CD1c-positive myeloid dendritic cell (primary cell): ENCODE measurements around the gene ETFA.

ENCODE experiments used
- DNase-seq: peaks from one replicate; pipeline ENCODE4 v3.0.0-alpha.2; 2016; ENCODE audit errors: extremely low spot score

ETFA gene

DNA sequence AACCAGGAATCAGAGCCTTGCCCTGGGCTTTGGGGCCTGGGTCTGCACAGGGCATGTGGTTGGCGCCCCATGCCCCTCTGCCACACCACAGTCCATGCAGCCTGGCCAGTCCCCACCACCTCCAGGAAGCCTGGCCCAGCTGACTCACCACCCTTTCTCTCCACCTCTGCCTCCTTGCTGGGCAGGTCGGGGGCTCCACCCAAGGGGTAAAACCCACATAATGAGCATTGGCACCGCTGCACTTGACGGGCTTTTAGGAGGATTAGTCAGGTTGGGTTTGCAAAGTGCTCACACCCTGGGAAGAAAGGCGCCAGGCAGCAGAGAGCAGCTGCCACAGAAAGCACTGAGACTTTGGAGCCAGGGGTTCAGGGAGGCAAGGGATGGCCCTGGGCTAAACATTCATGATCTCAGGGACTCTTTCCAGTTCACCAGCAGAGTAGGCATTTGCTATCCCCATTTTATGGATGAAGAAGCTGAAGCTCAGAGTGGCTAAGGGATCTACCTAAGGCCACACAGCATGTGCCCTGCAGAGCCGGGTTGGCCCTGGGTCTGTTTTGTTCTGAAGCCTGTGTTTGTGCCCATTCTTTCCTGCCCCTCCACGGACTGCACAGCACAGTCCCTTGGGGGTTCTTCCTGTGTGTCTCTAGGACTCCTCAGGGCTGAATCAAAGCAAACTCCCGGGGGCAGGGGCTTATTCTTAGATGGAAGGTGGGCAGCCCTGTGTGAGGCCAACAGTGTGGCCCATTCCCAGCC, 113.4 kb downstream of the ETFA start:
- no peak for DNase-seq

DNA sequence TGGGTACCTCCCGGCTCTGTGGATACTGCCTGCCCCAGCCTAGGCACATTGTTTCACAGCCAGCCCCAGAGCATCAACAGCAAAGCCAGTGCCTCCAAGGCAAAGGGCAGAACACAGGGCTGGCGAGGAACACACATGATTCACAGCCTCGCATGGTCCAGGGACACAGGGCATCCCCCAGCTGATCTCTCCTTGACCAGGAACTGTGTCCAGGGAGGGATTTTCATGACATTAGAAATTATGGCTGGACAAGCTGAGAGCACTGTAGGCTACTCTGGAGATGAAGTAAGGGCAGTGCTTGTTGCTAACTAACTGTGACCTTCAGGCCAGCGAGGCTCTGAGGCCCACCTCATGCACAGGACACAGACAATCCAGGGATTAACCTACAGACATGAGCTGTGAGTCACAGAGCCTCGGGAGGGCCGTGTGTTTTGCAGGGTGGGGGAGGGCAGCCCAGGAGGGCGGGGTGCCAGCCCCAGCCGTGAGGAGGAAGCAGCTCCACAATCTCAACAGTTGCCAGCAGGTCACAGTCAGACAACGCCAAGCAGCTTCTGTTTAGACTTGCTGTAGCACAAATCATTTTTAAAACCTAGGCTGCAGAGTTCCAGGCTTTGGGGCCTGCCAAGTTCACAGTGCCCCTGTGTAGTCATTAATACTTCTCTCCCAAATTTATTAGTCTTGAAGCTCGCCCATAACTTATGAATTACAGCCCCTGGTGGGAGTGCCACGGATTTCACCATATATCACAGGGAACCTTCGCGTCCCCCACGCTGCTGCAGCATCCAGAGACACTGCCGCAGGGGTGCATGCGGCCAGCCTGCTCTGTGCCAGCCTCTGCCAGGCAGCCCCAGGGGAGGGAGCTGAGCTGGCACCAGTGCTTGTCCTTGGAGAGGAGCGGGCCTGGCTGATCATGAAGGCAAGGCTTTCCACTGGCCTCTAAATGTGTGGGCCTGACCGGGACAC, 114.7 kb downstream of the ETFA start:
- DNase-seq: peak; percentile 33

DNA sequence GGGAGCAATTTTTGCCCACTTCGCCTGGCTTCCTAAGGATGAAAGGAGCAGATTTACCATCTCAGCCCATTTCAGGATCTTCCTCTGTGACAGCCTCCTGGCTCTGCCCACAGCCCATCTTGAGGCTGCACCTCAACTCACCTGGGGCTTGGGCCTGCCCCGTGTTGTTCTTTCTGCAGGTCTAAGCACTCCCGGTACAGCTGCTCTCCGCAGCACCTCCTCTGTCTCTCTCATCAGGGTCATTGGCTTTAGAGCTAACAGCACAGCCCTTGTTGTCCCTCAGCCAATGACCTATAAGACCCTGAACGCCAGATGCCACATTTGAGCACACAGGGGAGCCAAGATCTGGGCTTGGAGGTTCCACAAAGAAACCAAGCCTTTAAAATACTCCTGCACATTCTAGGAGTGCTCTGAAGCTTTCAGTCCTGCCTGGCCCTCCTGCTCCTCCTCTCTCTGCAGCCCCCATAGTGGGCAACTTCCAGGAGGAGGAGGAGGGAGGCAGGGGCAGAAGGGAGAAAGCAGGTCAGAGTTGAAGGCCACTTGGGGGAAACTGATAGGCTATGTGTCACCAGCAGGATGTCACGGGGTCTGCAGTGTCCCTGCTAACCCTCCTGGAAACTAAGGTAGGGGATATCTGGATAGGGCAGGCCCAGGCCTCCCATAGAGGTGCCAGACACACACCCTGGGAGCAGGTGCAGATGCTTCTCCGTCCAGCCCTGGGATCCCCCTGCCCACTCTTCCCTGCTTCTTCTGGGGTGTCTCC, 115.6 kb downstream of the ETFA start:
- no peak for DNase-seq

DNA sequence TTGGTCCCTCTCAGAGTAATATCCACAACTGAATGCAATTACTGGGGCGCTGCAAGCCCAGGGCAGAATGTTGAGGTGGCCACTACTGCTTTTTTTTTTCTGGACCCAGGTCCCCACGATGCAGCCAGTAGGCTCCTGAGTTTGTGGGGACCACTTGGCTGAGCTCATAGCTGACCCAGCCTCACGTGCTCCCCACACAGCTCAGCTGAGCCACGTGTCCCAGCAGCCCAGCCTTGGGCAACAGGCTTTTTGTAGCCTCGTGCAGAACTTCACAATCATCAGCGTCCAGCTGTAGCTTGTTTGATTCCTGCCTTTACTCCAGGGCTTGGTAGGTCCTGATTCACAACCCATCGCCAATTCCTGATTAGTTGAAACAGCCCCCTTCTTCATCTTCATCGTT, 117.3 kb downstream of the ETFA start:
- no peak for DNase-seq

DNA sequence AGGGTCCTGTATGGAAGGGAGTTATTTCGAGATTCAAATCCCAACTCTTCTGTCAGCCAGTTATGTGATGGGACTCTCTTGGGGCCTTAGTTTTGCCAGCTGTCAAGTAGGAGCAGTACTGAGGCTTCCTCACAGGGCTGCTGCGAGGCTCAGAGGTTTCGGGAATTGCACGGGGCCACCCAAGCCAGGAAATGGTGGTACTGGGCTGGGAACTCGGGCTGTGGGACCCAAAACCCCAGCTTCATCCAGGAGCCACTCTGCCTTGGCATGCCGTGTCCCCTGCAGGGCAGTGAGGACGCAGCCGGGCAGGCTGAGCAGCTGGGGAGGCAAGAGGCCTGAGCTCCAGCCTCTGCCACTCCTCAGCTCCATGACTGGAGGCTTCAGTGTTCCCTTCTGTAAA, 118.6 kb downstream of the ETFA start:
- no peak for DNase-seq

DNA sequence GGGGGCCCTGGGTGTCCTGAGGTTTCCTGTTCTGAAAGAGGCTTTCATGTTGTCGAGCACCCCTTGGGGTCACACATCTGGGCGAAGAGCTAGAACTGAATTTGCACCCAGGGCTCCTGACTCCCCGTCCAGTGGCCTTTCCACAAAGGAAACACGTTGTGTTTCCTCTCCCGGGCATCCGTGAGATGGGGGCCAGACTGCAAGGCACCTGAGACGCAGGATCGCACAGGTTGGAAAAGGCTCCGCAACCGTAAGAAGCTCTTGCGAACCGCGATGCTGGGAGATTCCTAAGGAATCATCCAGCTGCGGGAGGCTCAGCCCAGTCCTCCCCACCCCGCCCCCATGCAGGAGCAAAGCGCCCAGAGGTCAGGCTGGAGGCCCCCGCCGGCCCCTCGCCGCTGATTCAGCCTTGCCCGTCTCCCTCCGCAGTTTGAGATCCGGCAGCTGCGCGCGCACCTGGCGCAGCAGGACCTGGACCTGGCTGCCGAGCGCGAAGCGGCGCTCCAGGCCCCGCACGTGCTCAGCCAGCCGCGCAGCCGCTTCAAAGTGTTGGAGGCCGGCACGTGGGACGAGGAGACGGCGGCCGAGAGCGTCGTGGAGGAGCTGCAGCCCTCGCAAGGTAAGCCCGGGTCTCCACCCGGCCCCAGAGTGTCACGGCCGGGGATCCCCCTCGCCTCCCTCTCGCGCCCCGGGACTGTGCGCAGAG, 119.6 kb downstream of the ETFA start:
- DNase-seq: no peak

DNA sequence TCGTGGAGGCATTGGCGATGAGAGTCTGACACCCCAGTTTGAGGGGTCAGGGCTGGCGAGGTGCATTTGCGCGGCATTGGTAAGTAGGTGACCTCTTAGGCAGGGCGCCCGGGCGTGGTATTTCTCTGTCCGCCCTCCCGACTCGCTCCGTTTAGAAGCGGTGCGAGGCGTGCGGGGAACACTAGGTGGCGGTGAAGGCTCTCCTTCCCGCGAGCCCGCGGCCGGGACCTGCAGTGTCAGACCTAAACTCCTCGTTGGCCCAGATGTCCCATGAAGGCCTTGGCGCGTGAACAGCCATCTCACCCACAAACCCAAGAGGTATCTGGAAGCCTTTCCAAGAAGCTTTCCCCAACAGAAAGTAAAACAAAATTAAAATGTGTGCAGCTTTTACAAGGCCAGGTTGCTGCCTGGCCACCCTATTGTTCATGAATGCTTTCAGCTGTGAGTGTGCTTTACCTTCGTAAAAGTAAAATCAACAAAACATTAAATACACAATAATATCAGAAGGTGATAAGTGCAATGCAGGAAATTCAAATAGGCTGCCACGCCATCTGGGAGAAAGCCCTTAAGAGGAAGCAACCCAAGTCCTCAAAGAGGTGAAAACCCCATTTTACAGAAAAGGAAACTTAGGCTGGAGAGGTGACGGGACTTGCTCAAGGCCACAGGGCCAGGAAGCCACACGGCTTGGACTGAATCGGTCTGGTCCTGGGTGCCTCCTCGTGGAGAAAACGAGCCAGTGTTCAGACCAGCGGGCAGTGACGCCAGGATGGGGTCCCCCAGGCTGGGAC, 120.3 kb downstream of the ETFA start:
- DNase-seq: peak; percentile 70

DNA sequence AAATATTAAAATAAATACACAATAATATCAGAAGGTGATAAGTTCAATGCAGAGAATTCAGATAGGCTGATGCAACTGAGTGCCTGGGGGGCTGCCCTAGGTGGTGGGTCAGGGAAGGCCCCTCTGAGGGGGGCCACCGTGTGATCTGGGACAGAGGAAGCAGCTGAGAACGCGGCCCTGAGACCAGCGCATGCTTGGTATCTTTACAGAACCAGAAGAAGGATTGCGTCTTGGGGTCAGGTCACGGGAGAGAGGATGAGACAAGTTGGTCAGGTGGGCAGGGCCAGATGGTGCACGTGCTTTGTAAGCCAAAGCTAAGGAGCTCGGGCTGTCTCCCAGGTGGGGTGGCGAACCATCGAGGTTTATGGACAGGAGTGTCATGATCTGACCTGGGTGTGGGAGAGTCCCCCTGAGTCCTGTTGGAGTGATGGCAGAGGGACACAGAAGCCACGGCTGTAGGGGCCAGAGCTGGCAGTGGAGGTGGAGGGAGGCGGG, 121.2 kb downstream of the ETFA start:
- DNase-seq: no peak

DNA sequence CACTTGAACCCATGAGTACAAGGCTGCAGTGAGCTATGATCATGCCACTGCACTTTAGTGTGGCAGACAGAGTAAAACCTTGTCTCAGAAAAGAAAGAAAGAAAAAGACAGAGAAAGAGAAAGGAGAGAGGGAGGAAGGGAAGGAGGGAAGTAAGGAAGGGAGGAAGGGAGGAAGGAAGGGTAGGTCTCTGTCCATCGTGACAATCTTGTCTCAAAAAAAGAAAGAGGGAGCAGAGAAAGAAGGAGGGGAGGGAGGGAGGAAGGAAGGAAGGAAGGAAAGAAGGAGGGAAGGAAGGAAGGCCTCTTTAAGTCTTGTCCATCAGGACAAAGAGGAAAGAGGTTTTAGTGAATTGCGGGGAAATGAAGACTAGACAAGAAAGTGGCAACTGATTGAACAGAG, 122.2 kb downstream of the ETFA start:
- DNase-seq: no peak

DNA sequence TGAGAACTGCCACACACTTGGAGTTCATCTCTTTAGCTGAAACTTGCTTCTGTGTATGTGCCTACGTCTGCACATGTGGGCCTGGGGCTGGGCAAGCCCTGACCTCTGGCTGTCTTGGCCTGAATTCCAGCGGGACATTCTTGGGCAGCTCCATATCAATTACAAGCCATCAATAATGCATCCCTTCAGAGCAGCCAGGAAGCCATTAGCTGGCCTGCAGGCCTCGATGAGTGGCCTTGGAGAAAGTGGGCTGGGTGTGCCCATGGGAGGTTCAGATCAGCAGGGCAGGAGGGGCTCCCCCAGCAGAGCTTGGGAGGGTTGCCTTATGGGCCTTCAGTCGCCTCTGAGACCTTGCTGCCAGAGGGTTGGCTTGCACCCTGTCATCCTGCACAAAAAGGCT, 124.1 kb downstream of the ETFA start:
- DNase-seq: no peak

DNA sequence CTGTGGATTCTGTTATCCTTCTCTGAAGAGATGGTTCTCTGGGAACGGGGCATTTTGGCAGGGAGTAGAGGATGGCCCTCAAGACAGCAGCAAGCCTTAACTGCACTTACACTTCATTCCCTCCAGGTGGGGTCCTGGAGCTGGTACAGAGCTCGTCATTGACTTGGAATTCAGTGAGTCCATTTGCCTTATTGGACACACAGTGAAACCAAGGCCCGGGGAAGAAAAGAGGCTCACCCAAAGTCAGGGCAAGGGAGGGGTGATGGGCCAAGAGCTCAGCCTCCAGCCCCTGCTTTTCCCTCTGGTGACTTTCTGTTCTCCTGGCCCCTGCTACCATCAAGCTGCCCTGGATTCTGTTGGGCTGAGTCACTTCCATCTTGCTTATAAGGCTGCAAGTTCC, 125.6 kb downstream of the ETFA start:
- peak; percentile 37 for DNase-seq

DNA sequence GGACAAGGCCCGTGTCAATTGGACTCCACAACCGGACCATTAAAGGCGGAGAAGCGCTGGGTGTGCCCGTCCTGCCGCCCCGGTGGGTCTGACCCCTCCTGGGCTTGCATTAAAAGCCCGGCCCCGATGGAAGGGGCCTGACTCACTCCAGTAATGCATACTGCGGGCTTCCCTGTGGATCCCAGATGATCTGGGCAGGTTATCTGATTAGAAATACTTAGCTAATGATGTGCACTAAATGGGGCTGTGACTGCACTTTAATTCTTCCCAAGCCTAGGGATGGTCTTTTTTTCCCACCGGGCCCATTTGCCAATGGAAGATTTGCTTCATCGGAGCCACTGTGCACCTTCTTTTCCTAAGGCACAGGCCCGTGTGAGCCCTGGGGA, 126.6 kb downstream of the ETFA start:
- DNase-seq: no peak

DNA sequence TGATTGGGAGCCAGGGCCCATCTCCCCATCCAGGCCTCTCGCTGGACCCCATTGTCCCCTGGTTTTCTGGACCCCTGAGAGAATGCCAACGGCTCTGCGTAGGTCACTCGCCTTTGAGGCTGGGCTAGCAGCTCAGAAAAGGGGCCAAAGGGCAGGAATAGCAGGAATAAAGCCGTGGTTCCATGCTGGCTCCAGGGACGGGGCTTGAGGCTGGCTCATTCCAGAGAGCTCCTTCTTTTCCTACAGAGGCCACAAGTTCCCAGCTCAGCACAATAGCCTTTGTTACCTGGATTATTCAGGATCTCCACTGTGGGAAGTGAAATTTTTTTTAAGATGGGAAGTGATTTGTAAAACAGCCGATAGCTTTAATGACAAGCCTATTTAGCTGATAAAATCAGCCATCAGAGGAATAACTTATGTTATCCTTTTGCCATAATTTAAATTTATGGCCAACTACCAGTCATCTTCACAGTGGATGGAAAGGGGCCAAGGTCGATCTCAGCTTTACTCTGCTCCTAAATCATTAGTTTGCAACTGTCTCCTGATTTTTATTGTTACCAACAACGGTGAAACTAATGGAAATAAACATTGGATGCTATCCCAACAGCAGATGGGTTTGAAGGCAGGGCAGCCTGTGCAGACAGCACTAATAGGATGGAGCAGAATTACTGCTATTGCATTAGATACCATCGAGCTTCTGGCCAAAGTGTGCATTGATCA, 127.2 kb downstream of the ETFA start:
- DNase-seq: no peak

DNA sequence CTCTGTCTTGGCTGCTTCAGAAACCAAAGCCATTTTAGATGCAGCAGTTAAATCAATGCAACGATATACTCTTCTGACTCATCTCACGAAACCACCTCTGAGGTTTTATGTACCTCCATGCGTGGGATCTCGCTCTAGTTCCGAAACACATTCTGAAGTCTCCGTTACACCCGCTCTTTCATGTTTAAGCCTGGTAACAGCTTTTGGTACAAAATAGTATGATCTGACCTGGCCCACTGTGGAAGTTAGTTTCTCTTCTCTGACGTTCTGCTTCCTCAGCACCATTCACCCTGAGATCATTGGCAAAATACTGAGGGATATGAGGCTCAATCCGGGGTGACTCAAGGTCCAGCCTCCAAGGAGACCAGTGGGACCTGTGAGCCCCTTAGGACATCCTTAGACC, 129.6 kb downstream of the ETFA start:
- DNase-seq: no peak

DNA sequence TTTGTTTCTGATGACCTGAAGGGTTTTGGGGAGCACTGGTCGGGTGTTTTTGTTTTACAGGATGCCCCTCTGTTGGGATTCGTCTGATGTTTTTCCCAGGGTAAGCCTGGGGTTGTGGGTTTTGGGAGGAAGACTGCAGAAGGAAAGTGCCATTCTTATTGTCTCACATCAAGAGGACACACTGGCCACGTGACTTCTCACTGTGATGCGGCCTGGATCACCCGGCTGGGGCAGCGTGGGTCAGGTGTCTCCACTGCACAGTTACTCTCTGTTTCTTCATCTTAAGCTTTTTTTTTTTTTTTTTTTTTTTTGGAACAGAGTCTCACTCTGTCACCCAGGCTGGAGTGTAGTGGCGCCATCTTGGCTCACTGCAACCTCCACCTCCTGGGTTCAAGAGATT, 130.9 kb downstream of the ETFA start:
- DNase-seq: no peak

DNA sequence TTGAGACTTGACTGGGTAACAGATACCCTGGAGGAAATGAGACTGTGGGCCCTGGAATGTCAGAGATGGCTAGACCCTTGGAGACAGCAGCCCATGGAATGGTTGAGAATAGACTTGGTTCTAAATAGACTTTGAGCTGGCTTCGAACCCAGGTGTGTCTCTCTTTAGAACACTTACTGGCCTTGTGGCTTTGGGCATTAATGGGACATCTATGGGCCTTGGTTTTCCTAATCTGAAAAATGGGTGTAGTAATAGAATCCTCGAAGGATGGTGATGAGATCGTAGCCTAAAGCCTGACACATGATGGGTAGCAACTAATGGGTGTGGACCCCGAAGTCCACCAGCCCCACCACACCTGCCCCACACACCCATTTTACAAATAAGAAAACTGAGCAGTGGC, 132.2 kb downstream of the ETFA start:
- no peak for DNase-seq

DNA sequence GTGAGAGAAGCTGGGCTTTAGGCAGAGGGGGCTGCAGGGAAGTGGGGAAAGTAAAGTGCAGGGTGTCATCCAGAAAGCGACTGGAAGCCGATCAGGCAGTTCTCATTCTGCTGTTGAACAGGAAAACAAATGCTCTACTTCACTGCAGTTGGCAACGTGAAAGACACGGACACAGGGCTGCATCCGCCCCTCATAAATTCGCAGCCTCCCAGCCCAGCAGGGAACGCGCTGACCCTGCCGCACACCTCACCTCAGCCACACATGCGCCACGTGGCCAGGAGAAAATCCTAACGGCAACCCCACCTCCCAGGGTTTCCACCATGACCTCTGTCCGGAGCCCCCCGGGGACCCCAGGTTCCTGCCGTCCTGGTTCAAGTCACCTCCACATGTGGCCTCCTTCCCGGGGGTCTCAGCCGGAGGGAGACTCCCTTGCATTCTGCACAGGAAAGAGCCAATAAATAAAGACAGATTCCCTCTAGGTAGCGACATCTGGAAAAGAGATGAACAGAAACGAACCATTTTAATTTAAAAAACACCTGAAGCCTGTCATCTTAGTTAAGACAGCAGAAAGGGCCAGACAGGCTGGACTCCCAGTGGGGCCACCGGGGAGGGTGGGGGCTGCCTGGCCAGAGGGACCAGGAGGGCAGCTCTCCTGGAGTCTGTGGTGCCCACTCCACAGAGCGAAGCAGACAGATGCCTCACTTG, 132.8 kb downstream of the ETFA start:
- DNase-seq: no peak

DNA sequence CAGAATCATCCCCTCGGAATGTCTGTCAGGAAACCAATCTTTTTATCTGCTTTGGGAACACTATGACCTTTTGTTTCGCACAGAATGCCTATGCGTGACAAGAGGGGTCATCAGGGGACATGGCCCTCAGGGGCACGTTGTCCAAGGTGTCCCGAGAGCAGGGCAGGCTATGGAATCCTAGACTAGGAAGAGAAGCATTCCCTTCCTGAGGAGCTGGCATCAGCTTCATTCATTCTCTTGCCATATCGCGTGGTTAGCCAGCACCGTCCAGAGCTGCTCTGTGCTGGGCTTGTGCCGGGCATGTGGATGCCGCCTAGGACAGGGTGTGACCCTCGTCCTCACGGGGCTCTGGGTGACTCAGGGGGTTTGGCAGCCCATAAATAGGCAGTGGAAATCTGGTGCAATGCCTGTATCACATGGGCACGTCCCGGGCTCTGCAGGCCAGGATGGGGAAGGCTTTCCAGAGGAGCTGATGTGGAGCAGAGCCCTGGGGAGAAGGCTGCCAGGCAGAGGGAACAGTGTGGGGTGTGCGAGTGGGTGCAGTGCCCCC, 133.7 kb downstream of the ETFA start:
- DNase-seq: no peak

DNA sequence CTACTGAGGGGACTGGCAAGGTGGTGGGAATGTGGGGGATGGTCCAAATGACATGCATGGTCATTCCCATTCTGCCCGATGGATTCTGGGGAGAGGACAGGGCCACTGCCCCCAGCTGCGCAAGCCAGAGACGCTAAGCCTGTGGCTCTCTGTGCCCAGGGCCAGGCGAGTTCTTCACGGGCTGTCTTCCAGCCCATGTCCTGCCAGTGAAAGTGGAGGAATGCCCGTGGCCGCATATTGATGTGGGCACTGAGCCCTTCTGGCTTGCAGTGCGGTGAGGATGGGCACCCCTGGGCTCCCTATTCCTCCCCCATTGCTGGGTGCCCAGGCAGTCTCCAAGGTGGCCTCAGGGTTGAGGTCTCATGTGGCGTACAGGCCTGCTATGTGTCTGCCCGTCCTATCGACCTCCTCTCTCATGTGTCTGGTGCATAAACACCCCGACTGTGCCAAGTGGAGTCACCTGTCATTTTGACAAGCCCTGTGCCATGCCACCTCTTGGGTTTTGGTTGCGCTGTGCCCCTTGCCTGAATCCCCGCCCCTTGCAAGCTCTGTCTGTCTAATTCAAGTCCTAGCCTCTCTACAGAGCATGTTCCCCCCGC, 134.7 kb downstream of the ETFA start:
- no peak for DNase-seq
